Measurements from ENCODE around the gene AIP.

Gene AIP

GRCh38 chr11:67500484-67500821, 17.6 kb downstream of the AIP start:
- in situ Hi-C loops (cut with HindIII; ENCODE audit: low sequenced_read_pairs): no loop called here
- H3K4me3 ChIP-seq (ENCODE audit: low read depth, low read length): no peak overlapping the region
- no peak for DNase-seq (ENCODE audit: low read depth)
- TF ChIP-seq CTCF (IDR thresholded peaks at IDR 0.05; ENCODE audit: low read depth, low read length, missing control alignments): no peak

- H3K4me3 ChIP-seq (ENCODE audit: low read depth, low read length): no peak overlapping the region
- DNase-seq (ENCODE audit: low read depth): no peak
- in situ Hi-C loops (cut with HindIII; ENCODE audit: low sequenced_read_pairs): no loop called here
- no peak for TF ChIP-seq CTCF (IDR thresholded peaks at IDR 0.05; ENCODE audit: low read depth, low read length, missing control alignments)
These were observed 18.2 kb downstream of the AIP start for GRCh38 chr11:67500831-67501715.

- TF ChIP-seq CTCF (IDR thresholded peaks at IDR 0.05; ENCODE audit: low read depth, low read length, missing control alignments): no peak
- in situ Hi-C loops (cut with HindIII; ENCODE audit: low sequenced_read_pairs): no loop called here
- no peak overlapping the region for H3K4me3 ChIP-seq (ENCODE audit: low read depth, low read length)
- no peak for DNase-seq (ENCODE audit: low read depth)
These were observed 19.0 kb downstream of the AIP start for GRCh38 chr11:67501854-67502253.

GRCh38 chr11:67502328-67502979, 19.6 kb downstream of the AIP start:
- in situ Hi-C loops (cut with HindIII; ENCODE audit: low sequenced_read_pairs): no loop called here
- no peak for TF ChIP-seq CTCF (IDR thresholded peaks at IDR 0.05; ENCODE audit: low read depth, low read length, missing control alignments)
- no peak for DNase-seq (ENCODE audit: low read depth)
- no peak overlapping the region for H3K4me3 ChIP-seq (ENCODE audit: low read depth, low read length)

GRCh38 chr11:67503119-67504004, 20.5 kb downstream of the AIP start:
- no peak for DNase-seq (ENCODE audit: low read depth)
- in situ Hi-C loops (cut with HindIII; ENCODE audit: low sequenced_read_pairs): no loop called here
- H3K4me3 ChIP-seq (ENCODE audit: low read depth, low read length): peak overlapping the region; percentile 56
- no peak for TF ChIP-seq CTCF (IDR thresholded peaks at IDR 0.05; ENCODE audit: low read depth, low read length, missing control alignments)

Measured in astrocyte of the cerebellum (primary cell).